ENCODE results near the gene MTMR2. TPM values are rescaled to one million over a fixed set of nuclear protein-coding genes. Genes with fewer than 3 reads are reported as not detected.

The MTMR2 gene
- total and polyA plus RNA-seq, 10 of the 15 experiments (the other 5 are each of a cell fraction or from before 2014, with no cell fraction given) = 7.6 to 46.6 (median 22.5) TPM

DNA sequence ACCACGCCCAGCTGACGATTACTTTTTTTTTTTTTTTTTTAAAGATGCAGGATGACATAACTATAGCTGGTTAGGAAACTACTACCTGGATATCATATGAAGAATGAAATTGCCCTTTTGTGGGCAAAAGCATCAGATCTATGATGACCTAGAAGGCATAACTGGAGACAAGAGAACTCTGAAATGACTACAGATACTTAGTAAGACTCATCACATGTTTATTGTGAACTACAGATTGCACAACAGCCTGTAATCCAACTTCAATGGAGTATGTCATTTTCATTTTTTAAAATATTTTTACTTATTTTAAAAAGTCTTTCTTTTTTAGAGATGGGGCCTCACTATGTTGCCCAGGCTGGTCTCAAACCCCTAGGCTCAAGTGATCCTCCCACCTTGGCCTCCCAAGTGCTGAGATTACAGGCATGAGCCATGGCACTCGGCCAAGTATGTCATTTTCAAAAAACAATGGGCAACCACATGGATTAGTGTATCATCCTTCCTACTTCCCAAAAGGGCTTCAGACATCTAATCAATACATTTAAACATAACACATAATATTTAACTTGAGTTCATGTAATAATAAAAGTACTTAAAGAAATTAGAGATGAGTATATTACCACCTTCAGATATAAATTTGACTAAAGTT is 3.3 kb downstream of the MTMR2 start:
- POLR2A ChIA-PET = interaction anchor here (0.6 kb wide), 1 partner anchor 914 kb away, joined by 3 read pairs; no protein-coding TSS in a partner anchor
- SMC1A ChIA-PET (ENCODE audit: uncharacterized antibody, unreplicated experiment) = interaction anchor here (0.7 to 1.2 kb wide), 3 partner anchors 9 to 504 kb away, joined by 3 read pairs; no protein-coding TSS in a partner anchor
- DNase-seq (ENCODE audit: low read depth, low spot score) (no peak), ATAC-seq (no peak), FAIRE-seq (no peak)
- TF ChIP-seq ZNF217 (IDR thresholded peaks at IDR 0.05) (no peak), RAD51 (IDR thresholded peaks at IDR 0.05) (no peak), SIN3A (IDR thresholded peaks at IDR 0.05; ENCODE audit: low read depth, low read length) (no peak), KAT2A (conservative IDR thresholded peaks at IDR 0.05; ENCODE audit: control insufficient read depth, low read depth, low read length) (no peak), ZNF622 (IDR thresholded peaks at IDR 0.05) (no peak), MXI1 (IDR thresholded peaks at IDR 0.05; ENCODE audit: low read depth, low read length) (no peak)
- TF ChIP-seq, protein P1, sequence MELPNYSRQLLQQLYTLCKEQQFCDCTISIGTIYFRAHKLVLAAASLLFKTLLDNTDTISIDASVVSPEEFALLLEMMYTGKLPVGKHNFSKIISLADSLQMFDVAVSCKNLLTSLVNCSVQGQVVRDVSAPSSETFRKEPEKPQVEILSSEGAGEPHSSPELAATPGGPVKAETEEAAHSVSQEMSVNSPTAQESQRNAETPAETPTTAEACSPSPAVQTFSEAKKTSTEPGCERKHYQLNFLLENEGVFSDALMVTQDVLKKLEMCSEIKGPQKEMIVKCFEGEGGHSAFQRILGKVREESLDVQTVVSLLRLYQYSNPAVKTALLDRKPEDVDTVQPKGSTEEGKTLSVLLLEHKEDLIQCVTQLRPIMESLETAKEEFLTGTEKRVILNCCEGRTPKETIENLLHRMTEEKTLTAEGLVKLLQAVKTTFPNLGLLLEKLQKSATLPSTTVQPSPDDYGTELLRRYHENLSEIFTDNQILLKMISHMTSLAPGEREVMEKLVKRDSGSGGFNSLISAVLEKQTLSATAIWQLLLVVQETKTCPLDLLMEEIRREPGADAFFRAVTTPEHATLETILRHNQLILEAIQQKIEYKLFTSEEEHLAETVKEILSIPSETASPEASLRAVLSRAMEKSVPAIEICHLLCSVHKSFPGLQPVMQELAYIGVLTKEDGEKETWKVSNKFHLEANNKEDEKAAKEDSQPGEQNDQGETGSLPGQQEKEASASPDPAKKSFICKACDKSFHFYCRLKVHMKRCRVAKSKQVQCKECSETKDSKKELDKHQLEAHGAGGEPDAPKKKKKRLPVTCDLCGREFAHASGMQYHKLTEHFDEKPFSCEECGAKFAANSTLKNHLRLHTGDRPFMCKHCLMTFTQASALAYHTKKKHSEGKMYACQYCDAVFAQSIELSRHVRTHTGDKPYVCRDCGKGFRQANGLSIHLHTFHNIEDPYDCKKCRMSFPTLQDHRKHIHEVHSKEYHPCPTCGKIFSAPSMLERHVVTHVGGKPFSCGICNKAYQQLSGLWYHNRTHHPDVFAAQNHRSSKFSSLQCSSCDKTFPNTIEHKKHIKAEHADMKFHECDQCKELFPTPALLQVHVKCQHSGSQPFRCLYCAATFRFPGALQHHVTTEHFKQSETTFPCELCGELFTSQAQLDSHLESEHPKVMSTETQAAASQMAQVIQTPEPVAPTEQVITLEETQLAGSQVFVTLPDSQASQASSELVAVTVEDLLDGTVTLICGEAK (IDR thresholded peaks at IDR 0.05; ENCODE audit: borderline replicate concordance) = no peak
- TF ChIP-seq, protein P2, sequence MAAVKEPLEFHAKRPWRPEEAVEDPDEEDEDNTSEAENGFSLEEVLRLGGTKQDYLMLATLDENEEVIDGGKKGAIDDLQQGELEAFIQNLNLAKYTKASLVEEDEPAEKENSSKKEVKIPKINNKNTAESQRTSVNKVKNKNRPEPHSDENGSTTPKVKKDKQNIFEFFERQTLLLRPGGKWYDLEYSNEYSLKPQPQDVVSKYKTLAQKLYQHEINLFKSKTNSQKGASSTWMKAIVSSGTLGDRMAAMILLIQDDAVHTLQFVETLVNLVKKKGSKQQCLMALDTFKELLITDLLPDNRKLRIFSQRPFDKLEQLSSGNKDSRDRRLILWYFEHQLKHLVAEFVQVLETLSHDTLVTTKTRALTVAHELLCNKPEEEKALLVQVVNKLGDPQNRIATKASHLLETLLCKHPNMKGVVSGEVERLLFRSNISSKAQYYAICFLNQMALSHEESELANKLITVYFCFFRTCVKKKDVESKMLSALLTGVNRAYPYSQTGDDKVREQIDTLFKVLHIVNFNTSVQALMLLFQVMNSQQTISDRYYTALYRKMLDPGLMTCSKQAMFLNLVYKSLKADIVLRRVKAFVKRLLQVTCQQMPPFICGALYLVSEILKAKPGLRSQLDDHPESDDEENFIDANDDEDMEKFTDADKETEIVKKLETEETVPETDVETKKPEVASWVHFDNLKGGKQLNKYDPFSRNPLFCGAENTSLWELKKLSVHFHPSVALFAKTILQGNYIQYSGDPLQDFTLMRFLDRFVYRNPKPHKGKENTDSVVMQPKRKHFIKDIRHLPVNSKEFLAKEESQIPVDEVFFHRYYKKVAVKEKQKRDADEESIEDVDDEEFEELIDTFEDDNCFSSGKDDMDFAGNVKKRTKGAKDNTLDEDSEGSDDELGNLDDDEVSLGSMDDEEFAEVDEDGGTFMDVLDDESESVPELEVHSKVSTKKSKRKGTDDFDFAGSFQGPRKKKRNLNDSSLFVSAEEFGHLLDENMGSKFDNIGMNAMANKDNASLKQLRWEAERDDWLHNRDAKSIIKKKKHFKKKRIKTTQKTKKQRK (IDR thresholded peaks at IDR 0.05; ENCODE audit: low read depth, low read length) = no peak
- TF ChIP-seq, protein P3, sequence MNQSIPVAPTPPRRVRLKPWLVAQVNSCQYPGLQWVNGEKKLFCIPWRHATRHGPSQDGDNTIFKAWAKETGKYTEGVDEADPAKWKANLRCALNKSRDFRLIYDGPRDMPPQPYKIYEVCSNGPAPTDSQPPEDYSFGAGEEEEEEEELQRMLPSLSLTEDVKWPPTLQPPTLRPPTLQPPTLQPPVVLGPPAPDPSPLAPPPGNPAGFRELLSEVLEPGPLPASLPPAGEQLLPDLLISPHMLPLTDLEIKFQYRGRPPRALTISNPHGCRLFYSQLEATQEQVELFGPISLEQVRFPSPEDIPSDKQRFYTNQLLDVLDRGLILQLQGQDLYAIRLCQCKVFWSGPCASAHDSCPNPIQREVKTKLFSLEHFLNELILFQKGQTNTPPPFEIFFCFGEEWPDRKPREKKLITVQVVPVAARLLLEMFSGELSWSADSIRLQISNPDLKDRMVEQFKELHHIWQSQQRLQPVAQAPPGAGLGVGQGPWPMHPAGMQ (IDR thresholded peaks at IDR 0.05; ENCODE audit: borderline replicate concordance) = no peak
- no peaks in the 10 kb centered on the region for H3K4me1 ChIP-seq (ENCODE audit: control insufficient read depth, insufficient read depth, low read length)
- intact Hi-C loops (cut with micrococcal nuclease; ENCODE audit: unreplicated experiment) (loop anchor here (5.0 to 10.0 kb wide), 4 partner anchors 128 to 768 kb away; partner anchors contain the start of genes CEP57 and MAML2), in situ Hi-C loops (cut with MboI) (no loop called here)
- H3K27ac ChIP-seq (ENCODE audit: control insufficient read depth, insufficient read depth) = no peak overlapping the region
- 92% methylated on average over 3 of the region's 3 CpGs for WGBS (ENCODE audit: insufficient coverage, insufficient replicate concordance, low lambda C conversion rate, missing lambda C conversion rate)
- BruUV-seq (replicated peaks) = no TSS peak
- H3K36me3 ChIP-seq (ENCODE audit: control insufficient read depth in 2 of 2, insufficient read depth in 2 of 2, low read length in 1 of 2) = no peaks in the 10 kb centered on the region
- peaks cover 22% of the 10 kb centered on the region for H3K79me2 ChIP-seq (ENCODE audit: control insufficient read depth, insufficient read depth, low read length)
- H3K4me3 ChIP-seq = no peak overlapping the region
- RAD21 ChIA-PET (ENCODE audit: unreplicated experiment) = no interaction called here
- no peaks in the 10 kb centered on the region for H4K20me1 ChIP-seq (ENCODE audit: control insufficient read depth, insufficient read depth)
- H3K27me3 ChIP-seq (replicated peaks in 1 of 2; ENCODE audit: control insufficient read depth in 2 of 2, insufficient read depth in 2 of 2, low read length in 1 of 2) = no peaks in the 10 kb centered on the region
- H3K9ac ChIP-seq (ENCODE audit: control insufficient read depth, insufficient read depth, low read length) = no peak overlapping the region
- no peaks in the 10 kb centered on the region for H3K9me3 ChIP-seq (replicated peaks; ENCODE audit: control insufficient read depth, insufficient read depth, low read length)
- no peak overlapping the region for H2AFZ ChIP-seq (ENCODE audit: control insufficient read depth, low read depth, low read length)
- no peak overlapping the region for H3K4me2 ChIP-seq (ENCODE audit: control insufficient read depth, insufficient read depth)
- CTCF ChIA-PET = interaction anchor here (0.6 to 2.5 kb wide), 4 partner anchors 71 to 474 kb away, joined by 3 to 9 read pairs (median 4); no protein-coding TSS in a partner anchor
